Right atrium auricular region (tissue), 2 donors: Measurements from ENCODE around the gene SUCLG2. TPM values are rescaled to one million over a fixed set of nuclear protein-coding genes. Genes with fewer than 3 reads are reported as not detected.

ENCODE experiments used
- DNase-seq: peaks from one replicate; pipeline ENCODE4 v3.0.0-alpha.2; 2019; ENCODE audit warnings: low spot score
- H3K27ac ChIP-seq, 2 donors: fragments of 200-600 bp; sonication (generic); 1 replicate in 1 of 2; 2 replicates in 1 of 2; pipeline ENCODE4 v1.5.1; 2016 to 2019
- H3K27me3 ChIP-seq, 2 donors: fragments of 200-600 bp; sonication (generic); one replicate each; pipeline versions ENCODE4 v1.5.1 to v1.6.0; 2017 to 2019
- H3K36me3 ChIP-seq: fragments of 200-600 bp; sonication (generic); one replicate; pipeline ENCODE4 v1.5.1; 2016
- H3K4me1 ChIP-seq, 2 donors: fragments of 200-600 bp; sonication (generic); one replicate each; pipeline versions ENCODE4 v1.5.1 to v1.6.0; 2017 to 2019
- H3K4me3 ChIP-seq, 2 donors: fragments of 200-600 bp; sonication (generic); 1 replicate in 1 of 2; 2 replicates in 1 of 2; pipeline ENCODE4 v1.5.1; 2017 to 2019; ENCODE audit warnings: mild to moderate bottlenecking in 1 of 2, moderate library complexity in 1 of 2
- H3K9me3 ChIP-seq, 2 donors: fragments of 200-600 bp; sonication (generic); one replicate each; pipeline ENCODE4 v1.5.1; 2019
- total RNA-seq, 2 donors: library from RNA; depleted of rRNA; stranded (reverse); fragments of >200 nt; gene quantifications; one replicate each; pipeline ENCODE4 v1.1.0, GENCODE V29; 2016
- TF ChIP-seq, protein P1 (sequence below), 2 donors: fragments of 200-600 bp; sonication (generic); IDR thresholded peaks; one replicate each; pipeline ENCODE4 v1.5.1; 2019; ENCODE audit warnings: antibody characterized with exemption in 2 of 2

The SUCLG2 gene
- total RNA-seq, 2 donors from 2014 or later, result 39.0 to 81.5 TPM

DNA sequence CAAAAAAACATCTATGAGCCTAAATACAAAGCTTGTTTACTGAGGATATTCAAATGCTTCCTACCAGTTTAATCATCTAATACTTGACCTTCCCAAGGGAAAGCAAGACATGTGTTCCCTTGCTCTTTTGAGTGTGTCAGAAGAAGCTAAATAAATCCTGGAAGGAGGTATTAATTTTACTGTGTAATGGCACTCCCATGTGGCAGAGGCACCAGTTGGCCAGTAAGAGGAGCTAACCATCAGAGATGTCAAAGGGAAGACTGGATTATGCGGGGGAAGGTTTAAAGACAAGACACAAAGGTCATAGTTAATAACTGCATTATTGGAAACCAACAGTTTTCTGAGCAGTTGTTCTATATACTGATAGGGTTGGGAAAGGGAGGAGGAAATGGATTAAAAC, 125.1 kb downstream of the SUCLG2 start:
- Histone ChIP-seq H3K36me3 (peaks cover 17% of the 10 kb centered on the region), H3K9me3 (no peaks in the 10 kb centered on the region), H3K4me1 (peaks cover 0 to 10% of the 10 kb centered on the region in 2 donors), H3K27ac (no peak overlapping the region), H3K4me3 (no peak overlapping the region), H3K27me3 (no peaks in the 10 kb centered on the region)
- DNase-seq, result no peak
- TF ChIP-seq, protein P1, sequence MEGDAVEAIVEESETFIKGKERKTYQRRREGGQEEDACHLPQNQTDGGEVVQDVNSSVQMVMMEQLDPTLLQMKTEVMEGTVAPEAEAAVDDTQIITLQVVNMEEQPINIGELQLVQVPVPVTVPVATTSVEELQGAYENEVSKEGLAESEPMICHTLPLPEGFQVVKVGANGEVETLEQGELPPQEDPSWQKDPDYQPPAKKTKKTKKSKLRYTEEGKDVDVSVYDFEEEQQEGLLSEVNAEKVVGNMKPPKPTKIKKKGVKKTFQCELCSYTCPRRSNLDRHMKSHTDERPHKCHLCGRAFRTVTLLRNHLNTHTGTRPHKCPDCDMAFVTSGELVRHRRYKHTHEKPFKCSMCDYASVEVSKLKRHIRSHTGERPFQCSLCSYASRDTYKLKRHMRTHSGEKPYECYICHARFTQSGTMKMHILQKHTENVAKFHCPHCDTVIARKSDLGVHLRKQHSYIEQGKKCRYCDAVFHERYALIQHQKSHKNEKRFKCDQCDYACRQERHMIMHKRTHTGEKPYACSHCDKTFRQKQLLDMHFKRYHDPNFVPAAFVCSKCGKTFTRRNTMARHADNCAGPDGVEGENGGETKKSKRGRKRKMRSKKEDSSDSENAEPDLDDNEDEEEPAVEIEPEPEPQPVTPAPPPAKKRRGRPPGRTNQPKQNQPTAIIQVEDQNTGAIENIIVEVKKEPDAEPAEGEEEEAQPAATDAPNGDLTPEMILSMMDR (IDR thresholded peaks at IDR 0.05), result no peak

DNA sequence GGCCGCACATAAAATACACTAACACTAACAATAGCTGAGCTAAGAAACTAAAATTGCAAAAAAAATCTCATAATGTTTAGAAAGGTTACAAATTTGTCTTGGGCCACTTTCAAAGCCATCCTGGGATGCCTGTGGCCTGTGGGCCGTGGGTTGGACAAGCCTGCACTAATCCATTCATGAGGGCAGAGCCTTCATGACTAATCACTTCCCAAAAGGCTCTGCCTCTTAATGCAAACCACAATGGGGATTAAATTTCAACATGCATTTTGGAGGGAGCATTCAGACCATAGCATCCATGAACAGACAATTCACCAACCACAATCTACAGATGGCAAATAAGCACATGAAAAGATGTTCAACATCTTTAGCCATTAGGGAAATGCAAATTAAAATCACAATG, 128.2 kb downstream of the SUCLG2 start:
- Histone ChIP-seq H3K9me3 (no peaks in the 10 kb centered on the region), H3K27ac (no peak overlapping the region), H3K4me1 (peaks cover 0 to 10% of the 10 kb centered on the region in 2 donors), H3K36me3 (peaks cover 17% of the 10 kb centered on the region), H3K4me3 (no peak overlapping the region), H3K27me3 (no peaks in the 10 kb centered on the region)
- TF ChIP-seq, protein P1 (IDR thresholded peaks at IDR 0.05), result no peak
- no peak for DNase-seq

DNA sequence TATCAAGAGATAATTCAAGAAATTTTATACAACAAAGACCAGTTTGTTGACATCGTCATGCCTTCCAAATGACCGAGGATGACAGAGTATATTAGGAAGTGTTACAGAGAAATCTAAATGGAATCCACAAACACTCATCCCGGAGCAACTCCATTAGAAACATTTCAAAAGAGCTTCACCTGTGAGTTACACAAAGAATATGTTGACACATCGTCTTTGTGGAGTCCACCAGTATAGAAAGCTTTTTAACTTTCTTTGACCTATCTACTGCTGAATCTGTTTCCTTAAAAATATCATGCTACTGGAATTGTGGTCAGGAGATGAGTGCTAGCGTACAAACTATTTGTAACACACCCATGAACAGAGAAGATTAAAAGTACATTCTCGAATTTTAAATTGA, 130.4 kb downstream of the SUCLG2 start:
- no peak for DNase-seq
- TF ChIP-seq, protein P1 (IDR thresholded peaks at IDR 0.05), result no peak
- H3K9me3 ChIP-seq, result no peaks in the 10 kb centered on the region
- no peaks in the 10 kb centered on the region for H3K27me3 ChIP-seq
- no peak overlapping the region for H3K4me3 ChIP-seq
- no peak overlapping the region for H3K27ac ChIP-seq
- H3K36me3 ChIP-seq, result peaks cover 21% of the 10 kb centered on the region
- H3K4me1 ChIP-seq, result no peaks in the 10 kb centered on the region

DNA sequence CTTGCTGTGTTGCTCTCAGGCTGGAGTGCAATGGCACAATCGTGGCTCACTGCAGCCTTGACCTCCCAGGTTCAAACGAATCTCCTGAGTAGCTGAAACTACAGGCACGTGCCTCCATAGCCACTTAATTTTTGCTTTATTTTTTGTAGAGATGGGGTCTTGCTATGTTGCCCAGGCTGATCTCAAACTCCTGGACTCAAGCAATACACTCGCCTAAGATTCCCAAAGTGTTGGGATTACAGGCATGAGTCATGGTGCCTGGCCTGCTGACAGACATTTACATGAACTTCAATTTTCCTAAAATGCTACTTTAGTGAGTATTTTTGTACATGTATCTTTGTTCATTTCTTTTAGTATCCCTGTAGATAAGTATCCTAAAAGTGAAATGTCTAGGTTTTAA, 132.3 kb downstream of the SUCLG2 start:
- Histone ChIP-seq H3K36me3 (peaks cover 19% of the 10 kb centered on the region), H3K4me3 (no peak overlapping the region), H3K9me3 (no peaks in the 10 kb centered on the region), H3K27ac (no peak overlapping the region), H3K4me1 (no peaks in the 10 kb centered on the region), H3K27me3 (no peaks in the 10 kb centered on the region)
- DNase-seq, result no peak
- TF ChIP-seq, protein P1 (IDR thresholded peaks at IDR 0.05), result no peak

DNA sequence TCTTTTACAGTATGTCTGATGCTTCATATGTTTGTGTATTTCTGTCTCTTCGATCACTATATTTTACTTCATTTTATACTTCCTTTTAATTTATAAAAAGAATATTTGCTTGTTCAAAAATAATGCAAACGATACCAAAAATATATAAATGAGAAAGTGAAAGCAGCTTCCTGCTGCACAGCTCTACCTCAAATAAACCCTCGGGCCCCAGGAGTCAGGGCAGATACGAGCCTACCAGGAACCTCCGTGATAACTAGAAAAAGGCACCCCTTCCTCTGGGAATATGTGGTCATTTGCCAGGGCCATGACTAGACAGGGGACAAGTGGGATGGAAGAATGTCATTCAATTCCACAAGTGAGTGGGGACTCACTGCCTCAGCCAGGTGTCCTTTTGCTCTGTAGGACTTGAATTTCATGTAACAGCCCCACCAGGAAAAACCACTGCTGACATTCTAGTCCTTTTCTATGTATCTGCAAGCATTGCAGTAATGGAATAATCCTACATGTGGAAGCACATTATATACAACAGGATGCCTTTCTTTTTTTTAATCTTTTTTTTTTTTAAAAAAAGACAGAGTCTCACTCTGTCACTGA, 133.3 kb downstream of the SUCLG2 start:
- H3K4me3 ChIP-seq, result no peak overlapping the region
- H3K4me1 ChIP-seq, result no peaks in the 10 kb centered on the region
- H3K27me3 ChIP-seq, result no peaks in the 10 kb centered on the region
- no peak overlapping the region for H3K27ac ChIP-seq
- H3K9me3 ChIP-seq, result no peaks in the 10 kb centered on the region
- no peak for DNase-seq
- TF ChIP-seq, protein P1 (IDR thresholded peaks at IDR 0.05), result no peak
- peaks cover 18% of the 10 kb centered on the region for H3K36me3 ChIP-seq

DNA sequence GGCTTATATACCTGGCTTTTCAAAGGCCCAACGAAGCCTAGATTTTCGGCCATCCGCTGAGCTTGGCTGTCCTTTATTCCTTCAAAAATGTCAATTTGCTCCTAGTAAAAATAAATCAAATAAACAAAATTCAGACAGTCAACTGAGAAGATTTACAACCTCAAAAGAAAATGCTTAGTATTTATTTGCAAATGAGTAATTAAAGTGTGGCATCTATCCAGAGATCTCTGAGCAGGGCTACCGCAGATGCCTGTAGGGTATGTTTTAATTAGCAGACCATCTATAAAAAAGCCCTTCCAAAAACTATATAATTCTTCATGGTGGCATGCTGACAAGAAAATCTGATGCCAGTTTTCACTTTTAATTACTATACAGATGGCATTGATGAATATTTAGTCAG, 136.2 kb downstream of the SUCLG2 start:
- Histone ChIP-seq H3K36me3 (peaks cover 18% of the 10 kb centered on the region), H3K4me1 (no peaks in the 10 kb centered on the region), H3K4me3 (no peak overlapping the region), H3K27ac (no peak overlapping the region), H3K27me3 (no peaks in the 10 kb centered on the region), H3K9me3 (no peaks in the 10 kb centered on the region)
- no peak for DNase-seq
- TF ChIP-seq, protein P1 (IDR thresholded peaks at IDR 0.05), result no peak
